Ascending aorta (tissue), 2 donors: ENCODE measurements around the gene MUTYH. TPM values are rescaled to one million over a fixed set of nuclear protein-coding genes. Genes with fewer than 3 reads are reported as not detected.

ENCODE experiments used
- DNase-seq, 2 donors: peaks; one replicate each; pipeline ENCODE4 v3.0.0-alpha.2; 2019; ENCODE audit warnings: low spot score in 2 of 2
- H3K27ac ChIP-seq, 2 donors: fragments of 200-600 bp; sonication (generic); one replicate each; pipeline ENCODE4 v1.5.1; 2016 to 2017; ENCODE audit warnings: mild to moderate bottlenecking in 1 of 2
- H3K27me3 ChIP-seq: fragments of 200-600 bp; sonication (generic); one replicate; pipeline ENCODE4 v1.5.1; 2017
- H3K36me3 ChIP-seq, 2 donors: fragments of 200-600 bp; sonication (generic); one replicate each; pipeline ENCODE4 v1.5.1; 2016
- H3K4me1 ChIP-seq, 2 donors: fragments of 200-600 bp; sonication (generic); one replicate each; pipeline ENCODE4 v1.5.1; 2016 to 2017; ENCODE audit warnings: mild to moderate bottlenecking in 1 of 2
- H3K4me3 ChIP-seq, 2 donors: fragments of 200-600 bp; sonication (generic); one replicate each; pipeline ENCODE4 v1.5.1; 2016 to 2017; ENCODE audit warnings: mild to moderate bottlenecking in 1 of 2
- H3K9me3 ChIP-seq, 2 donors: fragments of 200-600 bp; sonication (generic); one replicate each; pipeline ENCODE4 v1.5.1; 2016
- intact Hi-C: fragments of 100-400 bp; cut with DNase I; formaldehyde crosslinking; loops from one replicate; pipeline ENCODE4 v1.15.1; 2023
- total RNA-seq: library from RNA; depleted of rRNA; stranded (reverse); fragments of >200 nt; gene quantifications from one replicate; pipeline ENCODE4 v1.1.0, GENCODE V29; 2016
- TF ChIP-seq, protein P1 (sequence below), 3 experiments: fragments of 200-600 bp in 2 of 3; fragments of 450-650 bp in 1 of 3; sonication (generic) in 2 of 3; IDR thresholded peaks; one replicate each; pipeline ENCODE4 v1.5.1; 2016 to 2019; ENCODE audit warnings: antibody characterized with exemption in 3 of 3, mild to moderate bottlenecking in 1 of 3, moderate library complexity in 1 of 3

MUTYH gene
- total RNA-seq, 1 donor from 2014 or later, result 1.8 TPM

DNA sequence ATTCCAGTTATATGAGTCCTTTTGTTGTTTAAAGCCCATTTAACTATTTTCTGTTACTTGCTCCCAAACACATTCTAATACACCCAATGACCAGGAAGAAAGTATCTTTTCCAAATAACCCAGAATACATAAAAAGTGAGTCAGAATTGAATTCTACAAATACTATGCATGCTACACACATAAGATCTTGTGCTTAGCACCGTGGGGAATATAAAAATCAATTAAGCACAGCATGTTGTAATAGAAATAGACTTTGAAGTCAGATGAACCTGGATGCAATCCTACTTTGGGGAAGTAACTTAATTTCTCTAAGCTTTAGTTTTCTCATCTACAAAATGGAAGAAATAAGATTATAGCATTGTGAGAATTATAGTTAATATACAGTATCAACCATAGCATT, 40.5 kb upstream of the MUTYH start:
- Histone ChIP-seq H3K36me3 (peaks cover under 1 to 2% of the 10 kb centered on the region in 2 donors), H3K27me3 (no peaks in the 10 kb centered on the region), H3K27ac (no peak overlapping the region), H3K9me3 (no peaks in the 10 kb centered on the region), H3K4me3 (no peak overlapping the region), H3K4me1 (peaks cover 0 to 8% of the 10 kb centered on the region in 2 donors)
- DNase-seq, result no peak
- intact Hi-C loops, result no loop called here
- TF ChIP-seq, protein P1, sequence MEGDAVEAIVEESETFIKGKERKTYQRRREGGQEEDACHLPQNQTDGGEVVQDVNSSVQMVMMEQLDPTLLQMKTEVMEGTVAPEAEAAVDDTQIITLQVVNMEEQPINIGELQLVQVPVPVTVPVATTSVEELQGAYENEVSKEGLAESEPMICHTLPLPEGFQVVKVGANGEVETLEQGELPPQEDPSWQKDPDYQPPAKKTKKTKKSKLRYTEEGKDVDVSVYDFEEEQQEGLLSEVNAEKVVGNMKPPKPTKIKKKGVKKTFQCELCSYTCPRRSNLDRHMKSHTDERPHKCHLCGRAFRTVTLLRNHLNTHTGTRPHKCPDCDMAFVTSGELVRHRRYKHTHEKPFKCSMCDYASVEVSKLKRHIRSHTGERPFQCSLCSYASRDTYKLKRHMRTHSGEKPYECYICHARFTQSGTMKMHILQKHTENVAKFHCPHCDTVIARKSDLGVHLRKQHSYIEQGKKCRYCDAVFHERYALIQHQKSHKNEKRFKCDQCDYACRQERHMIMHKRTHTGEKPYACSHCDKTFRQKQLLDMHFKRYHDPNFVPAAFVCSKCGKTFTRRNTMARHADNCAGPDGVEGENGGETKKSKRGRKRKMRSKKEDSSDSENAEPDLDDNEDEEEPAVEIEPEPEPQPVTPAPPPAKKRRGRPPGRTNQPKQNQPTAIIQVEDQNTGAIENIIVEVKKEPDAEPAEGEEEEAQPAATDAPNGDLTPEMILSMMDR (IDR thresholded peaks at IDR 0.05), result no peak

DNA sequence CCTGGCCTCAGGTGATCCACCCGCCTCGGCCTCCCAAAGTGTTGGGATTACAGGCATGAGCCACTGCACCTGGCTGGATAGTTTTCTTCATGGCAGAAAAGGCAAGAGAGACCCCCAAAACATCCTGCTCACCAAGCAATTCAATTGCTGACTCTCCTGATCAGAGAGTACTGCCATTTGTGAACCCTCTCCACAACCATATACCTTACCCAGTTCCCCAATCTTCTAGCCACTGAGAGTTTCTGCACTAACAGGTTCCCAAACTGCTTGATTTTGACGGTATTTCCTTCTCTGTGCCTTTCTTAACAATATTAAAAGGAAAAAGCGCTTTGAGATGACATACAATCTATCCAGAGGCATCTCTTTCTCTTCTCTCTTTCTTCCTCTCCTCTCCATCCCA, 39.9 kb upstream of the MUTYH start:
- H3K36me3 ChIP-seq, result peaks cover 0 to under 1% of the 10 kb centered on the region in 2 donors
- no peaks in the 10 kb centered on the region for H3K9me3 ChIP-seq
- TF ChIP-seq, protein P1 (IDR thresholded peaks at IDR 0.05), result no peak
- no peak overlapping the region for H3K4me3 ChIP-seq
- intact Hi-C loops, result no loop called here
- no peak overlapping the region for H3K27ac ChIP-seq
- DNase-seq, result no peak
- H3K4me1 ChIP-seq, result peaks cover 0 to 13% of the 10 kb centered on the region in 2 donors
- no peaks in the 10 kb centered on the region for H3K27me3 ChIP-seq

DNA sequence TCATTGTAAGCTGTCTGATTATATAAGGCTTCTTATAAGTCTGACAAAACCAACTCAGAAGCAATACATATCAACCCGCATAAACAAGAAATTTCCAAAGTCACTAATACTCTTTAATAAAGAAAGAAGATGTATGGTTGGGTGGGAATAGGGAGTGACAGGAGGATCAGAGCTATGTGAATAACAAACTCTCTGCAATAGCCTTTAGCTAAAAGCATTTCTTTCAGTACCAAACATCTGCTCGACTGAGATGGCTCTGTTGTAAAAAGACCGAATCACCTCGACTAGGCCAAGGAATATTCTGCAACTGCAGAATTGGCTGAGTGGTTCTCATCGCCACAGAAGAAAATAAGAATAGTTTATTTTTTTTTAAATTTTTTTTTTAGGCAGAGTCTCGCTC, 39.3 kb upstream of the MUTYH start:
- intact Hi-C loops, result no loop called here

DNA sequence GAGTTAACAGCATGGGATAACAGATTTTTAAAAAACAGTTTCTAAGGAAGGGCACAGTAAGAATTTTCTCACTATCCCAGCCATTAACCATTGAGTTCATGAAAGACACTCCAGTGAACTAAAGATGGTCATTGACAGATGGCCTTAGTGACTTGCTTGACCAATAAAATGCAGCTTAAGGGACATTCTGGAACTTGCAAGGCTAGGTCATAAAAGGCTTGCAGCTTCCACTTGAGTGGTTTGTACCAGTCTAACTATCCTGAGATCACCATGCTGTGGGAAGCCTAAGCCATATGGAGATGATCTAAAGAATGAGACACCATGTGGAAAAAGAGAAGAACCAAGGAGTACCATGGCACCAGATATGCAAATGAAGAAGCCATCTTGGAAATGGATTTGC, 37.9 kb upstream of the MUTYH start:
- H3K36me3 ChIP-seq, result no peaks in the 10 kb centered on the region
- peaks cover 0 to 13% of the 10 kb centered on the region in 2 donors for H3K4me1 ChIP-seq
- intact Hi-C loops, result no loop called here
- H3K9me3 ChIP-seq, result no peaks in the 10 kb centered on the region
- no peak for DNase-seq
- H3K4me3 ChIP-seq, result no peak overlapping the region
- no peaks in the 10 kb centered on the region for H3K27me3 ChIP-seq
- TF ChIP-seq, protein P1 (IDR thresholded peaks at IDR 0.05), result no peak
- no peak overlapping the region for H3K27ac ChIP-seq

More for the DNA sequence above, 39.3 kb upstream of the MUTYH start:
- TF ChIP-seq, protein P1 (IDR thresholded peaks at IDR 0.05), result no peak
- Histone ChIP-seq H3K9me3 (no peaks in the 10 kb centered on the region), H3K4me3 (no peak overlapping the region), H3K27me3 (no peaks in the 10 kb centered on the region), H3K4me1 (peaks cover 0 to 13% of the 10 kb centered on the region in 2 donors), H3K27ac (no peak overlapping the region), H3K36me3 (no peaks in the 10 kb centered on the region)
- no peak for DNase-seq

DNA sequence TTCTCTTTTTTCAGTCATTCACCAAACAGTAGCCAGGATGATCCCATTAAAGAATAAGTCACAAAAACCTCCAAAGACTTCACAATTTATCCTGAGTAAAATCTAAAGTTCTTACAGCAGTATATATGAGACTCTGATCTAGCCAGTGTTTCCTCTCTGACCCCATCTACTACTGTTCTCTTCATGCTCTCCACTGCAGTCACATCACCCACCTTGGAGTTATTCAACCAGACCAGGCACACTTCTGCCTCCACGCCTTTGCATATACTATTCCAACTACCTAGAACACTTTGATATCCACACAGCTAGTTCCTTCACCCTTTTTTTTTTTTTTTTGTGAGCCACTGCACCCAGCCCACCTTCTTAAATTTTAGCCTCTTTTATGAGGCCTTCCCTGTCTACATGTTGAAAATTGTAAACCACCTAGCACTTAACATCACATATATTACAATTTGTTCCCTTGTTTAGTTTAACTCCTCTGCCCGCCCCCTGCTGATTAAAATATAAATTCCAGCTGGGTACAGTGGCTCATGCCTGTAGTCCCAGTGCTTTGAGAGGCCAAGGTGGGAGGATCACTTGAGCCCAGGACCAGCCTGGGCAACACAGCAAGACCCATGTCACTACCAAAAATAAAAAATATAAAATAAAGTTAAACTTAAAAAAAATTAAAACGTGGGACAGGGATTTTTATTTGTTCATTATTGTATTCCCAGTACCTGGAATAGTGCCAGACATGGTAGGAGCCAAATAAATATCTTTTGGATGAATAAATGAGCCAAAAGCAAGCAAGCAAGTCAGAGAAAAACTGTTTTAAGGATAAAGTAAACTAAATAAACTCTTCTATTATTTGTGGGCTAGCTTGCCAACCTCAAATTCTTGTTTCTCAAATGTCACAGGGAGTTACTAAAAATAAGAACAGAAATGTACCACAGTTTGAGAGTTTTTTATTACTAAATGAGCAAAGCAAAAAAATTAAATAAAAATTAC, 35.2 kb upstream of the MUTYH start:
- intact Hi-C loops, result no loop called here
- TF ChIP-seq, protein P1 (IDR thresholded peaks at IDR 0.05), result peak in 1 of 3 experiments; percentile 30
- Histone ChIP-seq H3K27me3 (no peaks in the 10 kb centered on the region), H3K4me3 (no peak overlapping the region), H3K4me1 (peaks cover 0 to 13% of the 10 kb centered on the region in 2 donors), H3K36me3 (no peaks in the 10 kb centered on the region), H3K27ac (peak overlapping the region; percentile 42 to 48), H3K9me3 (no peaks in the 10 kb centered on the region)
- no peak for DNase-seq
